Caco-2 (cell line): ENCODE measurements around the gene TRMT61B. TPM values are rescaled to one million over a fixed set of nuclear protein-coding genes. Genes with fewer than 3 reads are reported as not detected.

ENCODE experiments used
- BruUV-seq: library from RNA; stranded (reverse); fragments of 400-500 nt; replicated peaks from 2 replicates; lab custom pipeline; 2021; lab: Mats Ljungman, UMichigan
- CTCF ChIA-PET: fragments of 300-600 bp; sonication (Branson Sonifier 250); formaldehyde crosslinking; loops from one replicate; lab custom pipeline; 2022; ENCODE audit warnings: antibody characterized with exemption; lab: Charles Lee
- POLR2A ChIA-PET: fragments of 300-600 bp; sonication (Branson Sonifier 250); formaldehyde crosslinking; loops from one replicate; lab custom pipeline; 2022; ENCODE audit warnings: antibody characterized with exemption; lab: Charles Lee
- DNase-seq, 2 experiments: peaks; one replicate each; pipeline versions ENCODE4 v3.0.0 to v3.0.0-alpha.2; 2020 to 2022
- H3K27me3 ChIP-seq: replicated peaks from 2 replicates; pipeline ENCODE4 v1.6.0; 2011; ENCODE audit warnings: low read length; ENCODE audit not compliant: control insufficient read depth, insufficient read depth
- H3K36me3 ChIP-seq: 2 replicates; pipeline ENCODE4 v1.5.1; 2011; ENCODE audit warnings: low read length; ENCODE audit not compliant: control insufficient read depth, insufficient read depth
- H3K4me1 ChIP-seq: fragments of 250-450 bp; sonication (Bioruptor Pico); 2 replicates; pipeline ENCODE4 v1.5.1; 2020; ENCODE audit warnings: mild to moderate bottlenecking
- H3K4me3 ChIP-seq: 2 replicates; pipeline ENCODE4 v1.5.1; 2011; ENCODE audit warnings: low read depth, mild to moderate bottlenecking, control low read depth, low read length
- H3K9me3 ChIP-seq: fragments of 250-450 bp; sonication (Bioruptor Pico); 2 replicates; pipeline ENCODE4 v1.5.1; 2020; ENCODE audit warnings: mild to moderate bottlenecking, moderate library complexity
- H3K27ac Mint-ChIP-seq: one replicate; pipeline ENCODE4 v1.8.0; 2022; ENCODE audit warnings: mixed read lengths; ENCODE audit not compliant: unreplicated experiment
- H3K27me3 Mint-ChIP-seq: one replicate; pipeline ENCODE4 v1.8.0; 2022; ENCODE audit warnings: mixed read lengths; ENCODE audit not compliant: insufficient read depth, unreplicated experiment
- H3K36me3 Mint-ChIP-seq: one replicate; pipeline ENCODE4 v1.8.0; 2022; ENCODE audit warnings: mild to moderate bottlenecking, mixed read lengths; ENCODE audit not compliant: insufficient read depth, unreplicated experiment
- H3K4me1 Mint-ChIP-seq: one replicate; pipeline ENCODE4 v1.8.0; 2022; ENCODE audit warnings: low read depth, mixed read lengths; ENCODE audit not compliant: unreplicated experiment
- H3K4me3 Mint-ChIP-seq: one replicate; pipeline ENCODE4 v1.8.0; 2022; ENCODE audit warnings: mild to moderate bottlenecking, moderate library complexity, mixed read lengths; ENCODE audit not compliant: unreplicated experiment
- H3K9me3 Mint-ChIP-seq: one replicate; pipeline ENCODE4 v1.8.0; 2022; ENCODE audit warnings: mixed read lengths; ENCODE audit not compliant: unreplicated experiment
- intact Hi-C: fragments of 100-400 bp; cut with micrococcal nuclease; formaldehyde crosslinking; loops from one replicate; pipeline ENCODE4 v1.10.0; 2022; ENCODE audit not compliant: unreplicated experiment
- total RNA-seq: library from RNA; stranded (reverse); gene quantifications from 2 replicates; pipeline ENCODE4 v1.2.3, GENCODE V29; 2022
- TF ChIP-seq, protein P1 (sequence below), 2 experiments: fragments of 200-600 bp in 1 of 2; IDR thresholded peaks; 1 replicate in 1 of 2; 2 replicates in 1 of 2; pipeline versions ENCODE4 v1.5.1 to v1.8.0; 2011 to 2022; ENCODE audit warnings: antibody characterized with exemption in 1 of 2, control low read depth in 1 of 2, inconsistent platforms in 1 of 2, low read depth in 1 of 2, low read length in 1 of 2, mild to moderate bottlenecking in 1 of 2, moderate library complexity in 1 of 2; ENCODE audit not compliant: insufficient read depth in 1 of 2, severe bottlenecking in 1 of 2, unreplicated experiment in 1 of 2

Gene TRMT61B
- total RNA-seq, 1 experiment from 2014 or later = 19.9 TPM

DNA sequence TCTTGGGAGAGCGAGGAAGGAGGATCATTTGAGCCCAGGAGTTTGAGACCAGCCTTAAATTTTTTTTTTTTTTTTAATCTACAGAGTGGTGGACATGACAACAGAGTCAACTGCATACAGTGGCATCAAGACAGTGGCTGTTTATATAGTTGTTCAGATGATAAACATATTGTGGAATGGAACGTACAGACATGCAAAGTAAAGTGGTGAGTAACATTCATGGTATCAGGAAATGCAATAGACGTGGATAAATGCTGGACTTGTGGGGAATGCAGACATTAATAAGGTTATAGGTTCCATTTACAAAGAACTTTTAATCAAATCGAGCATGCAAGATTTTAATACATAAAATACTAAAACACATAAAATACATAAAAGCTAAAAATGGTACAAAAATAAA, 36.3 kb upstream of the TRMT61B start:
- Mint-ChIP-seq H3K9me3 (no peaks in the 10 kb centered on the region), H3K27ac (peak overlapping the region; percentile 2), H3K4me1 (peaks cover 10% of the 10 kb centered on the region), H3K27me3 (no peaks in the 10 kb centered on the region), H3K4me3 (no peak overlapping the region), H3K36me3 (peaks cover 92% of the 10 kb centered on the region)
- H3K4me3 ChIP-seq = no peak overlapping the region
- H3K4me1 ChIP-seq = no peaks in the 10 kb centered on the region
- H3K27me3 ChIP-seq = no peaks in the 10 kb centered on the region
- intact Hi-C loops = no loop called here
- no peaks in the 10 kb centered on the region for H3K9me3 ChIP-seq
- POLR2A ChIA-PET = no interaction called here
- TF ChIP-seq, protein P1, sequence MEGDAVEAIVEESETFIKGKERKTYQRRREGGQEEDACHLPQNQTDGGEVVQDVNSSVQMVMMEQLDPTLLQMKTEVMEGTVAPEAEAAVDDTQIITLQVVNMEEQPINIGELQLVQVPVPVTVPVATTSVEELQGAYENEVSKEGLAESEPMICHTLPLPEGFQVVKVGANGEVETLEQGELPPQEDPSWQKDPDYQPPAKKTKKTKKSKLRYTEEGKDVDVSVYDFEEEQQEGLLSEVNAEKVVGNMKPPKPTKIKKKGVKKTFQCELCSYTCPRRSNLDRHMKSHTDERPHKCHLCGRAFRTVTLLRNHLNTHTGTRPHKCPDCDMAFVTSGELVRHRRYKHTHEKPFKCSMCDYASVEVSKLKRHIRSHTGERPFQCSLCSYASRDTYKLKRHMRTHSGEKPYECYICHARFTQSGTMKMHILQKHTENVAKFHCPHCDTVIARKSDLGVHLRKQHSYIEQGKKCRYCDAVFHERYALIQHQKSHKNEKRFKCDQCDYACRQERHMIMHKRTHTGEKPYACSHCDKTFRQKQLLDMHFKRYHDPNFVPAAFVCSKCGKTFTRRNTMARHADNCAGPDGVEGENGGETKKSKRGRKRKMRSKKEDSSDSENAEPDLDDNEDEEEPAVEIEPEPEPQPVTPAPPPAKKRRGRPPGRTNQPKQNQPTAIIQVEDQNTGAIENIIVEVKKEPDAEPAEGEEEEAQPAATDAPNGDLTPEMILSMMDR (IDR thresholded peaks at IDR 0.05; ENCODE audit: insufficient read depth in 1 of 2, low read depth in 1 of 2, low read length in 1 of 2, severe bottlenecking in 1 of 2, unreplicated experiment in 1 of 2) = no peak
- peaks cover 12% of the 10 kb centered on the region for H3K36me3 ChIP-seq
- CTCF ChIA-PET = no interaction called here
- no TSS peak for BruUV-seq
- DNase-seq = no peak

DNA sequence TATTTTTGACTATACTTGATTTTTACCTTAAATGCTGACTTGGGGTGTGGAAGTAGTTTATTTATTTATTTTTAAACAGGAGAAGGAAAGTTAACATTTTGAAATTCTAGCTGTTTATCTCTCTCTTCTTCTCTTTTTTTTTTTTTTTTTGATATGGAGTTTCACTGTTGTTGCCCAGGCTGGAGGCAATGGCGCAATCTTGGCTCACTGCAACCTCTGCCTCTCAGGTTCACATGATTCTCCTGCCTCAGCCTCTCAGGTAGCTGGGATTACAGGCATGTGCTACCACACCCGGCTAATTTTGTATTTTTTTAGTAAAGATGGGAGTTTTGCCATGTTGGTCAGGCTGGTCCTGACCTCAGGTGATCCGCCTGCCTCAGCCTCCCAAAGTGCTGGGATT, 35.4 kb upstream of the TRMT61B start:
- Mint-ChIP-seq H3K4me1 (peaks cover 17% of the 10 kb centered on the region), H3K36me3 (peaks cover 94% of the 10 kb centered on the region), H3K9me3 (no peaks in the 10 kb centered on the region), H3K27ac (no peak overlapping the region), H3K4me3 (no peak overlapping the region), H3K27me3 (no peaks in the 10 kb centered on the region)
- Histone ChIP-seq H3K9me3 (no peaks in the 10 kb centered on the region), H3K27me3 (no peaks in the 10 kb centered on the region), H3K36me3 (peaks cover 12% of the 10 kb centered on the region), H3K4me1 (no peaks in the 10 kb centered on the region), H3K4me3 (no peak overlapping the region)
- BruUV-seq = no TSS peak
- intact Hi-C loops = no loop called here
- DNase-seq = no peak
- POLR2A ChIA-PET = interaction anchor here (1.7 kb wide), 1 partner anchor 11 kb away, joined by 9 read pairs; the partner anchor contains the start of gene WDR43
- CTCF ChIA-PET = no interaction called here
- TF ChIP-seq, protein P1 (IDR thresholded peaks at IDR 0.05; ENCODE audit: insufficient read depth in 1 of 2, low read depth in 1 of 2, low read length in 1 of 2, severe bottlenecking in 1 of 2, unreplicated experiment in 1 of 2) = no peak

DNA sequence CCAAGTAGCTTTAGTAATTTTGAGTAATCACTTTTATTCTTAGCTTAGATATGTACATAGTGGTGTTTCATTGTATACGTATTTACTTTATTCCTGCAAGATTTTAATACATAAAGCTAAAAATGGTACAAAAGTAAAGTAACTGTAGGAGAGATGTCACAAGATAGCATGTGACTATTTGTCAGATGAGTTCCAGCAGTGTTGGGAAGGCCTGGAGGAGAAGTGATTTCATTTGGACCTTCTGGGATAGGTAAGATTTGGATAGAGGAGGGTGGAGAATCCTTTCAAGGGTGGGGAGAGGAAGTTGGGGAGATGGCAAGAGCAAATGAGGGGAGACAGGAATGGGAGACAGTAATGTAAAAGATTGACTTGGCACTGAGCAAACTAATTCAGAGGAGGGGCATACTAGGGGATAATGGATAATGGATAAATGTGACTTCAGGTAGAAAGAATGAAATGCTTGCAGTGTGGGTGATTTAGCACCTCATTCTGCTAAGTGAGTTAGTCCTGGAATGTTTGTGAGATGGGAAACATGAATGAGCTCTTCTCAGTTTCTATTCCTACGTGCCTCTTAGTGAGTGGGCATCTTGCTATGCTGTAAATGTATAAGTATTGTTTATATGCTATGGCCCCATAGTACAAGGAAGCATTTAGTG, 34.8 kb upstream of the TRMT61B start:
- POLR2A ChIA-PET = interaction anchor here (1.7 kb wide), 1 partner anchor 10 kb away, joined by 9 read pairs; the partner anchor contains the start of gene WDR43
- Histone ChIP-seq H3K4me3 (no peak overlapping the region), H3K36me3 (peaks cover 11% of the 10 kb centered on the region), H3K9me3 (no peaks in the 10 kb centered on the region), H3K4me1 (no peaks in the 10 kb centered on the region), H3K27me3 (no peaks in the 10 kb centered on the region)
- Mint-ChIP-seq H3K36me3 (peaks cover 88% of the 10 kb centered on the region), H3K27ac (no peak overlapping the region), H3K27me3 (no peaks in the 10 kb centered on the region), H3K4me1 (peaks cover 14% of the 10 kb centered on the region), H3K4me3 (no peak overlapping the region), H3K9me3 (no peaks in the 10 kb centered on the region)
- TF ChIP-seq, protein P1 (IDR thresholded peaks at IDR 0.05; ENCODE audit: insufficient read depth in 1 of 2, low read depth in 1 of 2, low read length in 1 of 2, severe bottlenecking in 1 of 2, unreplicated experiment in 1 of 2) = no peak
- BruUV-seq = no TSS peak
- CTCF ChIA-PET = no interaction called here
- DNase-seq = no peak
- intact Hi-C loops = no loop called here
